LoVo (cell line): ENCODE measurements around the gene CRYGC.
"Not testable (repeated sequence)": the region's sequence is repeated elsewhere in the genome, so short reads cannot be mapped to it uniquely, and the experiment has no call there.

Source experiments
- DNase-seq: peaks from one replicate; pipeline ENCODE4 v3.0.0-alpha.2; 2016; ENCODE audit warnings: low spot score

Gene CRYGC

GRCh38 chr2:208136716-208137094 is 7.1 kb upstream of the CRYGC start:
- no peak for DNase-seq

- no peak for DNase-seq
Measured at GRCh38 chr2:208135794-208136715, 6.4 kb upstream of the CRYGC start.

GRCh38 chr2:208134928-208135586 is 5.4 kb upstream of the CRYGC start:
- no peak for DNase-seq

- DNase-seq = no peak
Measured at GRCh38 chr2:208130712-208131110, 1.1 kb upstream of the CRYGC start.

- no peak for DNase-seq
Measured at GRCh38 chr2:208128136-208128535, 1.5 kb downstream of the CRYGC start.

GRCh38 chr2:208127090-208127489 is 2.5 kb downstream of the CRYGC start:
- DNase-seq = no peak

GRCh38 chr2:208125251-208125650 is 4.4 kb downstream of the CRYGC start:
- no peak for DNase-seq

GRCh38 chr2:208124013-208124715 is 5.5 kb downstream of the CRYGC start, which contains the start of gene CRYGD:
CRYGD (minus strand) TSS chr2:208124524; CDS start chr2:208124473, 51 bp downstream.
- not testable (repeated sequence) for DNase-seq

GRCh38 chr2:208122248-208122647 is 7.4 kb downstream of the CRYGC start:
- no peak for DNase-seq

GRCh38 chr2:208118918-208119317 is 10.7 kb downstream of the CRYGC start:
- no peak for DNase-seq

- DNase-seq = not testable (repeated sequence)
Measured at GRCh38 chr2:208117390-208117789, 12.2 kb downstream of the CRYGC start.

- DNase-seq = no peak
Measured at GRCh38 chr2:208112969-208113368, 16.7 kb downstream of the CRYGC start.

GRCh38 chr2:208112273-208112745 is 17.3 kb downstream of the CRYGC start:
- DNase-seq = not testable (repeated sequence)

GRCh38 chr2:208103616-208104015 is 26.0 kb downstream of the CRYGC start:
- DNase-seq = no peak

GRCh38 chr2:208101716-208102631 is 27.7 kb downstream of the CRYGC start:
- DNase-seq = no peak

GRCh38 chr2:208099682-208100470 is 29.8 kb downstream of the CRYGC start:
- DNase-seq = no peak

GRCh38 chr2:208098701-208099100 is 30.9 kb downstream of the CRYGC start:
- not testable (repeated sequence) for DNase-seq

- DNase-seq = no peak
Measured at GRCh38 chr2:208098267-208098666, 31.4 kb downstream of the CRYGC start.

GRCh38 chr2:208097801-208098200 is 31.8 kb downstream of the CRYGC start:
- no peak for DNase-seq

- no peak for DNase-seq
Measured at GRCh38 chr2:208097313-208097712, 32.3 kb downstream of the CRYGC start.
